ENCODE results near the gene CDC34. TPM values are rescaled to one million over a fixed set of nuclear protein-coding genes. Genes with fewer than 3 reads are reported as not detected.

The CDC34 gene
- total RNA-seq, 1 experiment from 2014 or later: 87.4 TPM

DNA sequence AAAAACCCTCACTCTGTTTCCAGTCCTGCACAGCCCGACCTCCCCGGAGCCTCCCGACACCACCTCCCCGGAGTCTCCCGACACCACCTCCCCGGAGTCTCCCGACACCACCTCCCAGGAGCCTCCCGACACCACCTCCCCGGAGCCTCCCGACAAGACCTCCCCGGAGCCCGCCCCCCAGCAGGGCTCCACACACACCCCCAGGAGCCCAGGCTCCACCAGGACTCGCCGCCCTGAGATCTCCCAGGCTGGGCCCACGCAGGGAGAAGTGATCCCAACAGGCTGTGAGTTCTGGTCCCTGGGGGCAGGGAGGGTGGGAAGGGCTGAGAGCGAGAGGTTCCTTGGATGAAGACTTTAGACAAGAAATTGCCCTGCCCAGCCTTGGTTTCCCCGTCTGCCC lies 29.9 kb upstream of the CDC34 start:
- ChIA-PET RAD21 (ENCODE audit: low non-redundant PET in 1 of 2, low total read pairs in 2 of 2, uncharacterized antibody in 2 of 2, unreplicated experiment in 2 of 2) (no interaction called here), POLR2A (no interaction called here), CTCF (no interaction called here)
- Histone ChIP-seq H2AFZ (ENCODE audit: low read depth, low read length, poor library complexity, severe bottlenecking) (no peak overlapping the region), H3K4me1 (ENCODE audit: control insufficient read depth in 1 of 2, insufficient read depth in 2 of 2, low read length in 2 of 2) (peaks cover 4 to 5% of the 10 kb centered on the region in 2 experiments), H3K9me2 (ENCODE audit: insufficient read depth) (no peaks in the 10 kb centered on the region), H3K9ac (ENCODE audit: low read length) (no peak overlapping the region), H3K4me3 (replicated peaks in 1 of 2; ENCODE audit: low read depth in 1 of 2, low read length in 2 of 2) (no peak overlapping the region), H3K36me3 (ENCODE audit: control insufficient read depth in 1 of 2, insufficient read depth in 2 of 2, low read length in 2 of 2) (no peaks in the 10 kb centered on the region), H3K9me3 (ENCODE audit: control insufficient read depth in 1 of 2, insufficient read depth in 1 of 2, low read depth in 1 of 2, low read length in 2 of 2) (no peaks in the 10 kb centered on the region), H3K79me2 (ENCODE audit: insufficient read depth, low read length) (no peaks in the 10 kb centered on the region), H3K4me2 (ENCODE audit: low read length) (no peak overlapping the region), H3K27me3 (ENCODE audit: insufficient read depth, low read length) (no peaks in the 10 kb centered on the region), H4K20me1 (ENCODE audit: insufficient read depth) (no peaks in the 10 kb centered on the region), H3K27ac (ENCODE audit: low read depth, low read length) (no peak overlapping the region)
- intact Hi-C loops (cut with micrococcal nuclease): loop anchor here (10.0 kb wide), 1 partner anchor 117 kb away; no protein-coding TSS in a partner anchor
- no peak for ATAC-seq
- no TSS peak for BruUV-seq (replicated peaks)
- TF ChIP-seq, protein P1, sequence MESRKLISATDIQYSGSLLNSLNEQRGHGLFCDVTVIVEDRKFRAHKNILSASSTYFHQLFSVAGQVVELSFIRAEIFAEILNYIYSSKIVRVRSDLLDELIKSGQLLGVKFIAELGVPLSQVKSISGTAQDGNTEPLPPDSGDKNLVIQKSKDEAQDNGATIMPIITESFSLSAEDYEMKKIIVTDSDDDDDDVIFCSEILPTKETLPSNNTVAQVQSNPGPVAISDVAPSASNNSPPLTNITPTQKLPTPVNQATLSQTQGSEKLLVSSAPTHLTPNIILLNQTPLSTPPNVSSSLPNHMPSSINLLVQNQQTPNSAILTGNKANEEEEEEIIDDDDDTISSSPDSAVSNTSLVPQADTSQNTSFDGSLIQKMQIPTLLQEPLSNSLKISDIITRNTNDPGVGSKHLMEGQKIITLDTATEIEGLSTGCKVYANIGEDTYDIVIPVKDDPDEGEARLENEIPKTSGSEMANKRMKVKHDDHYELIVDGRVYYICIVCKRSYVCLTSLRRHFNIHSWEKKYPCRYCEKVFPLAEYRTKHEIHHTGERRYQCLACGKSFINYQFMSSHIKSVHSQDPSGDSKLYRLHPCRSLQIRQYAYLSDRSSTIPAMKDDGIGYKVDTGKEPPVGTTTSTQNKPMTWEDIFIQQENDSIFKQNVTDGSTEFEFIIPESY (IDR thresholded peaks at IDR 0.05; ENCODE audit: extremely low read depth, insufficient replicate concordance, low read length): no peak
- no peak for TF ChIP-seq ELF1 (IDR thresholded peaks at IDR 0.05; ENCODE audit: borderline replicate concordance, low read depth)
- no peak for TF ChIP-seq CBX3 (IDR thresholded peaks at IDR 0.05; ENCODE audit: low read depth)
- no peak for TF ChIP-seq SP1 (IDR thresholded peaks at IDR 0.05; ENCODE audit: low read depth)
- TF ChIP-seq EZH2phosphoT487 (IDR thresholded peaks at IDR 0.05; ENCODE audit: borderline replicate concordance): no peak
- TF ChIP-seq EGR1 (IDR thresholded peaks at IDR 0.05; ENCODE audit: low read depth): no peak
- TF ChIP-seq, protein P2, sequence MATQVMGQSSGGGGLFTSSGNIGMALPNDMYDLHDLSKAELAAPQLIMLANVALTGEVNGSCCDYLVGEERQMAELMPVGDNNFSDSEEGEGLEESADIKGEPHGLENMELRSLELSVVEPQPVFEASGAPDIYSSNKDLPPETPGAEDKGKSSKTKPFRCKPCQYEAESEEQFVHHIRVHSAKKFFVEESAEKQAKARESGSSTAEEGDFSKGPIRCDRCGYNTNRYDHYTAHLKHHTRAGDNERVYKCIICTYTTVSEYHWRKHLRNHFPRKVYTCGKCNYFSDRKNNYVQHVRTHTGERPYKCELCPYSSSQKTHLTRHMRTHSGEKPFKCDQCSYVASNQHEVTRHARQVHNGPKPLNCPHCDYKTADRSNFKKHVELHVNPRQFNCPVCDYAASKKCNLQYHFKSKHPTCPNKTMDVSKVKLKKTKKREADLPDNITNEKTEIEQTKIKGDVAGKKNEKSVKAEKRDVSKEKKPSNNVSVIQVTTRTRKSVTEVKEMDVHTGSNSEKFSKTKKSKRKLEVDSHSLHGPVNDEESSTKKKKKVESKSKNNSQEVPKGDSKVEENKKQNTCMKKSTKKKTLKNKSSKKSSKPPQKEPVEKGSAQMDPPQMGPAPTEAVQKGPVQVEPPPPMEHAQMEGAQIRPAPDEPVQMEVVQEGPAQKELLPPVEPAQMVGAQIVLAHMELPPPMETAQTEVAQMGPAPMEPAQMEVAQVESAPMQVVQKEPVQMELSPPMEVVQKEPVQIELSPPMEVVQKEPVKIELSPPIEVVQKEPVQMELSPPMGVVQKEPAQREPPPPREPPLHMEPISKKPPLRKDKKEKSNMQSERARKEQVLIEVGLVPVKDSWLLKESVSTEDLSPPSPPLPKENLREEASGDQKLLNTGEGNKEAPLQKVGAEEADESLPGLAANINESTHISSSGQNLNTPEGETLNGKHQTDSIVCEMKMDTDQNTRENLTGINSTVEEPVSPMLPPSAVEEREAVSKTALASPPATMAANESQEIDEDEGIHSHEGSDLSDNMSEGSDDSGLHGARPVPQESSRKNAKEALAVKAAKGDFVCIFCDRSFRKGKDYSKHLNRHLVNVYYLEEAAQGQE (IDR thresholded peaks at IDR 0.05; ENCODE audit: low read depth): no peak
- TF ChIP-seq TCF7L2 (IDR thresholded peaks at IDR 0.05; ENCODE audit: borderline replicate concordance, extremely low read depth, insufficient read depth, insufficient read length): no peak
- TF ChIP-seq RAD21 (IDR thresholded peaks at IDR 0.05; ENCODE audit: low read depth): no peak
- TF ChIP-seq CEBPB (IDR thresholded peaks at IDR 0.05; ENCODE audit: low read depth): no peak
- TF ChIP-seq, protein P3, sequence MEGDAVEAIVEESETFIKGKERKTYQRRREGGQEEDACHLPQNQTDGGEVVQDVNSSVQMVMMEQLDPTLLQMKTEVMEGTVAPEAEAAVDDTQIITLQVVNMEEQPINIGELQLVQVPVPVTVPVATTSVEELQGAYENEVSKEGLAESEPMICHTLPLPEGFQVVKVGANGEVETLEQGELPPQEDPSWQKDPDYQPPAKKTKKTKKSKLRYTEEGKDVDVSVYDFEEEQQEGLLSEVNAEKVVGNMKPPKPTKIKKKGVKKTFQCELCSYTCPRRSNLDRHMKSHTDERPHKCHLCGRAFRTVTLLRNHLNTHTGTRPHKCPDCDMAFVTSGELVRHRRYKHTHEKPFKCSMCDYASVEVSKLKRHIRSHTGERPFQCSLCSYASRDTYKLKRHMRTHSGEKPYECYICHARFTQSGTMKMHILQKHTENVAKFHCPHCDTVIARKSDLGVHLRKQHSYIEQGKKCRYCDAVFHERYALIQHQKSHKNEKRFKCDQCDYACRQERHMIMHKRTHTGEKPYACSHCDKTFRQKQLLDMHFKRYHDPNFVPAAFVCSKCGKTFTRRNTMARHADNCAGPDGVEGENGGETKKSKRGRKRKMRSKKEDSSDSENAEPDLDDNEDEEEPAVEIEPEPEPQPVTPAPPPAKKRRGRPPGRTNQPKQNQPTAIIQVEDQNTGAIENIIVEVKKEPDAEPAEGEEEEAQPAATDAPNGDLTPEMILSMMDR (IDR thresholded peaks at IDR 0.05 in 2 of 3, conservative IDR thresholded peaks at IDR 0.05 in 1 of 3; ENCODE audit: borderline replicate concordance in 1 of 3, insufficient read depth in 1 of 3, low read depth in 2 of 3, low read length in 2 of 3): no peak
- no peak for TF ChIP-seq POLR2A (IDR thresholded peaks at IDR 0.05; ENCODE audit: borderline replicate concordance, extremely low read depth, insufficient read depth, insufficient read length)
- TF ChIP-seq SRF (IDR thresholded peaks at IDR 0.05; ENCODE audit: low read depth): no peak
- TF ChIP-seq ZFX (IDR thresholded peaks at IDR 0.05): no peak
- no peak for TF ChIP-seq SIN3A (IDR thresholded peaks at IDR 0.05; ENCODE audit: low read depth)
- TF ChIP-seq, protein P4, sequence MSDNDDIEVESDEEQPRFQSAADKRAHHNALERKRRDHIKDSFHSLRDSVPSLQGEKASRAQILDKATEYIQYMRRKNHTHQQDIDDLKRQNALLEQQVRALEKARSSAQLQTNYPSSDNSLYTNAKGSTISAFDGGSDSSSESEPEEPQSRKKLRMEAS (IDR thresholded peaks at IDR 0.05): no peak
- no peak for TF ChIP-seq POLR2AphosphoS5 (IDR thresholded peaks at IDR 0.05; ENCODE audit: low read depth, low read length)
- TF ChIP-seq FOSL1 (IDR thresholded peaks at IDR 0.05; ENCODE audit: low read depth): no peak
- no peak for DNase-seq (ENCODE audit: low read depth, low spot score)
